ENCODE results near the gene CEP95. TPM values are rescaled to one million over a fixed set of nuclear protein-coding genes. Genes with fewer than 3 reads are reported as not detected.

Gene CEP95
- total RNA-seq, 4 donors from 2014 or later, result 34.8 to 100.0 (median 69.8) TPM

- TF ChIP-seq CTCF (IDR thresholded peaks at IDR 0.05) (no peak), POLR2A (IDR thresholded peaks at IDR 0.05) (no peak)
- DNase-seq, result no peak
- Histone ChIP-seq H3K9me3 (no peaks in the 10 kb centered on the region), H3K27ac (no peak overlapping the region), H3K4me3 (no peak overlapping the region), H3K27me3 (no peaks in the 10 kb centered on the region), H3K4me1 (no peaks in the 10 kb centered on the region), H3K36me3 (no peaks in the 10 kb centered on the region)
- intact Hi-C loops (cut with DNase I; ENCODE audit: low total_unique reads), result no loop called here
Observed at GRCh38 chr17:64515829-64516228, 9.1 kb downstream of the CEP95 start.

DNA sequence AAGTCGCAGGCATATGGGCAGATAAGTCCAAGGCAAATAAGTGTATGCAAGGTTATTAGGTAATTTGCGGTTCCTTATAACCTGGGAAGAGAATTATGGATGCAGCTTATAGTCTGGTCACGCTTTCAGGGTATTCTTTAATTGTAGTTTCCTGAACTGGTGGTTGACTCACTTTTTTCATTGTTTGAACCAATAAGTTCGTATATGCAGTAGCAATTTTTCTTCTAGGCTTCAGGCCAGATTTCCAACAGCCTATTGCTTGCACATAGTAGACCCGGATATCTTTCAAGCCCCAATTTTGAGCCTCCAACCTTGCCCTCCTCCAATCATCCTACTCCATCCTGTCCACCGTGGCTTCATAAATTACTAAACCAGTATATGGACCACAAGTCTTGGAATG lies 12.8 kb downstream of the CEP95 start:
- TF ChIP-seq CTCF (IDR thresholded peaks at IDR 0.05) (no peak), POLR2A (IDR thresholded peaks at IDR 0.05) (no peak)
- intact Hi-C loops (cut with DNase I; ENCODE audit: low total_unique reads), result no loop called here
- H3K4me1 ChIP-seq, result no peaks in the 10 kb centered on the region

GRCh38 chr17:64520359-64520758 lies 13.6 kb downstream of the CEP95 start:
- no peaks in the 10 kb centered on the region for H3K9me3 ChIP-seq
- intact Hi-C loops (cut with DNase I; ENCODE audit: low total_unique reads), result no loop called here
- H3K27me3 ChIP-seq, result no peaks in the 10 kb centered on the region
- H3K4me3 ChIP-seq, result no peak overlapping the region
- DNase-seq, result no peak
- H3K4me1 ChIP-seq, result no peaks in the 10 kb centered on the region
- H3K27ac ChIP-seq, result no peak overlapping the region
- TF ChIP-seq POLR2A (IDR thresholded peaks at IDR 0.05), result no peak
- TF ChIP-seq CTCF (IDR thresholded peaks at IDR 0.05), result no peak
- no peaks in the 10 kb centered on the region for H3K36me3 ChIP-seq

More for the DNA sequence above, 12.8 kb downstream of the CEP95 start:
- no peak overlapping the region for H3K27ac ChIP-seq
- H3K27me3 ChIP-seq, result no peaks in the 10 kb centered on the region
- H3K9me3 ChIP-seq, result no peaks in the 10 kb centered on the region
- DNase-seq, result no peak
- no peak overlapping the region for H3K4me3 ChIP-seq
- H3K36me3 ChIP-seq, result no peaks in the 10 kb centered on the region

GRCh38 chr17:64527914-64528313 lies 21.1 kb downstream of the CEP95 start:
- H3K27ac ChIP-seq, result no peak overlapping the region
- TF ChIP-seq CTCF (IDR thresholded peaks at IDR 0.05), result no peak
- no peak for TF ChIP-seq POLR2A (IDR thresholded peaks at IDR 0.05)
- DNase-seq, result no peak
- H3K4me3 ChIP-seq, result no peak overlapping the region
- no peaks in the 10 kb centered on the region for H3K36me3 ChIP-seq
- H3K27me3 ChIP-seq, result no peaks in the 10 kb centered on the region
- H3K9me3 ChIP-seq, result no peaks in the 10 kb centered on the region
- no peaks in the 10 kb centered on the region for H3K4me1 ChIP-seq
- intact Hi-C loops (cut with DNase I; ENCODE audit: low total_unique reads), result no loop called here

DNA sequence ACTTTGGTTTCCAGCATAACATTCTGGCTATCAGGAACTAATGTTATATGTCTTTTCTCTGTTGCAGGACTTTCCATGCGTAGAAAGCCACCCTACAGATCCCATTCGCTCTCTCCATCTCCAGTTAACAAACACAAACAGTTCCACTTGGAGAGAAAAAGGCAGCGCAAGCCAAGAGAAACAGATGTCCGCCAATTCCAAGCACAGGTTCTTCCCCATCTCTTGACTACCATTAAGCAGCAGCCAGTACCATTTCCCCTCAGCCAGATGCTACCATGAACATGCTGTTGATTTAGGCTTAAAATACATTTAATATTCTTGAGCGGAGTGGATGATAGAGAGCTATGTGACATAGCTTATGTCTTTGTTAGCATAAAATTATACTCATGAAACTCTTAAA lies 22.4 kb downstream of the CEP95 start:
- intact Hi-C loops (cut with DNase I; ENCODE audit: low total_unique reads), result no loop called here
- no peak for DNase-seq
- no peaks in the 10 kb centered on the region for H3K36me3 ChIP-seq

More for the DNA sequence above, 22.4 kb downstream of the CEP95 start:
- no peak for TF ChIP-seq CTCF (IDR thresholded peaks at IDR 0.05)
- TF ChIP-seq POLR2A (IDR thresholded peaks at IDR 0.05), result no peak
- H3K27ac ChIP-seq, result no peak overlapping the region
- no peaks in the 10 kb centered on the region for H3K9me3 ChIP-seq
- no peaks in the 10 kb centered on the region for H3K4me1 ChIP-seq
- H3K4me3 ChIP-seq, result no peak overlapping the region
- H3K27me3 ChIP-seq, result no peaks in the 10 kb centered on the region
